Neuron (in vitro differentiated cells): ENCODE data around the gene COX7B2.

Experiments
- H2AFZ ChIP-seq: one replicate; pipeline ENCODE4 v1.6.1; 2013; ENCODE audit warnings: low read depth, mild to moderate bottlenecking, inconsistent platforms, low read length, moderate library complexity
- H3K27me3 ChIP-seq: one replicate; pipeline ENCODE4 v1.6.1; 2013; ENCODE audit warnings: low read length; ENCODE audit not compliant: insufficient read depth
- H3K36me3 ChIP-seq: one replicate; pipeline ENCODE4 v1.6.1; 2013; ENCODE audit warnings: low read length; ENCODE audit not compliant: insufficient read depth
- H3K4me1 ChIP-seq: one replicate; pipeline ENCODE4 v1.6.1; 2013; ENCODE audit warnings: low read length; ENCODE audit not compliant: insufficient read depth
- H3K4me3 ChIP-seq: 2 replicates; pipeline ENCODE4 v1.5.1; 2013; ENCODE audit warnings: mild to moderate bottlenecking, low read length, moderate library complexity
- H3K9me3 ChIP-seq: one replicate; pipeline ENCODE4 v1.6.1; 2013; ENCODE audit warnings: low read length

COX7B2 gene

GRCh38 chr4:46870411-46870810, 38.6 kb downstream of the COX7B2 start:
- Histone ChIP-seq H3K4me1 (no peaks in the 10 kb centered on the region), H3K4me3 (no peak overlapping the region), H3K27me3 (no peaks in the 10 kb centered on the region), H2AFZ (no peak overlapping the region), H3K36me3 (no peaks in the 10 kb centered on the region), H3K9me3 (no peaks in the 10 kb centered on the region)

GRCh38 chr4:46856333-46856732, 52.7 kb downstream of the COX7B2 start:
- no peak overlapping the region for H2AFZ ChIP-seq
- H3K4me3 ChIP-seq, result no peak overlapping the region
- H3K4me1 ChIP-seq, result no peaks in the 10 kb centered on the region
- H3K36me3 ChIP-seq, result no peaks in the 10 kb centered on the region
- no peaks in the 10 kb centered on the region for H3K27me3 ChIP-seq
- no peaks in the 10 kb centered on the region for H3K9me3 ChIP-seq

GRCh38 chr4:46852800-46853199, 56.2 kb downstream of the COX7B2 start:
- no peaks in the 10 kb centered on the region for H3K36me3 ChIP-seq

GRCh38 chr4:46850026-46850425, 59.0 kb downstream of the COX7B2 start:
- Histone ChIP-seq H2AFZ (no peak overlapping the region), H3K36me3 (no peaks in the 10 kb centered on the region), H3K9me3 (no peaks in the 10 kb centered on the region), H3K27me3 (peaks cover 3% of the 10 kb centered on the region), H3K4me1 (no peaks in the 10 kb centered on the region), H3K4me3 (no peak overlapping the region)

More at GRCh38 chr4:46852800-46853199, 56.2 kb downstream of the COX7B2 start:
- Histone ChIP-seq H3K4me3 (no peak overlapping the region), H3K9me3 (no peaks in the 10 kb centered on the region), H2AFZ (no peak overlapping the region), H3K27me3 (no peaks in the 10 kb centered on the region), H3K4me1 (no peaks in the 10 kb centered on the region)

GRCh38 chr4:46844325-46844917, 64.6 kb downstream of the COX7B2 start:
- Histone ChIP-seq H3K4me3 (no peak overlapping the region), H3K36me3 (no peaks in the 10 kb centered on the region), H2AFZ (no peak overlapping the region), H3K9me3 (no peaks in the 10 kb centered on the region), H3K27me3 (peaks cover 3% of the 10 kb centered on the region), H3K4me1 (no peaks in the 10 kb centered on the region)

DNA sequence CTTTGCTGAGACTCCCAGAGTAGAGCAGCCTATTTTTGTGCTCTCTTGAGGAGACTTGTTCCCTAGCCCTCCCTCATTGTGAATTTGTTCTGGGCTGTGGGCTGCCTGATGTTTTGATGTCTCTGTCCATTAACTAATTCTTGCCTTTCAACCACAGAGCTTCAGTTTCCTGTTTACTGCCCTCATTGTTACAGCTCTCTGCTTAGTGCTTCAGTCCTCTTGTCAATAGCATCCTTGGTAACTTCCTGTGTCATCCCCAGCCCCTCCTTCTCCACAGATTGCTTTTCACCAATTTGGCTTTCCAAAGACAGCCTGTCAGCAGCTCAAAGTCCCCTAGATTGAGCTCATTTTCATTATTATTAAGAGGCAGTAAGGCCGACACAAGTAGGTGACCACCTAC, 69.9 kb downstream of the COX7B2 start:
- Histone ChIP-seq H3K4me1 (no peaks in the 10 kb centered on the region), H3K36me3 (no peaks in the 10 kb centered on the region), H3K4me3 (no peak overlapping the region), H3K27me3 (no peaks in the 10 kb centered on the region), H3K9me3 (no peaks in the 10 kb centered on the region), H2AFZ (no peak overlapping the region)

DNA sequence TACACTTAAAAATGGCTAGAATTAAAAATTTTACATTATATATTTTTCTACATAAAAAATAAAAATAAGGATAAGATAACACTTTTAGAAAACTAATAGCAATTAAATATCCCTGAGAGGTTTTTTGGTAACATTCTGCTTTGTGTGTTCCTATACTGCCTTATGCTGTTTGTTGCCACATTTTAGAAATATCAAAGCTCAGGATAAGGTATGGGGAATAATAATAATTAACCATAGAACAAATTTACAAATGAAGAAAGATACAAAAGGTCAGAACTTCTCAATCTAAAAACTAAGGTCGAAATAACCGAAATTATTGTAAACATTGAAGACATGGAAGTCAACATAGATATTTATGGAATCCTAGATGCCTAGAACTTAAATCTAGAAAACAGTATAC, 71.4 kb downstream of the COX7B2 start:
- H3K9me3 ChIP-seq, result no peaks in the 10 kb centered on the region
- no peaks in the 10 kb centered on the region for H3K4me1 ChIP-seq
- H3K4me3 ChIP-seq, result no peak overlapping the region
- no peaks in the 10 kb centered on the region for H3K36me3 ChIP-seq
- H3K27me3 ChIP-seq, result no peaks in the 10 kb centered on the region
- no peak overlapping the region for H2AFZ ChIP-seq

- Histone ChIP-seq H2AFZ (no peak overlapping the region), H3K4me3 (no peak overlapping the region), H3K27me3 (no peaks in the 10 kb centered on the region), H3K36me3 (no peaks in the 10 kb centered on the region), H3K4me1 (no peaks in the 10 kb centered on the region), H3K9me3 (no peaks in the 10 kb centered on the region)
These were observed 72.5 kb downstream of the COX7B2 start for GRCh38 chr4:46836584-46836983.

GRCh38 chr4:46830971-46831454, 78.0 kb downstream of the COX7B2 start:
- Histone ChIP-seq H3K27me3 (no peaks in the 10 kb centered on the region), H3K4me3 (no peak overlapping the region), H3K4me1 (no peaks in the 10 kb centered on the region), H2AFZ (no peak overlapping the region), H3K36me3 (no peaks in the 10 kb centered on the region), H3K9me3 (no peaks in the 10 kb centered on the region)

DNA sequence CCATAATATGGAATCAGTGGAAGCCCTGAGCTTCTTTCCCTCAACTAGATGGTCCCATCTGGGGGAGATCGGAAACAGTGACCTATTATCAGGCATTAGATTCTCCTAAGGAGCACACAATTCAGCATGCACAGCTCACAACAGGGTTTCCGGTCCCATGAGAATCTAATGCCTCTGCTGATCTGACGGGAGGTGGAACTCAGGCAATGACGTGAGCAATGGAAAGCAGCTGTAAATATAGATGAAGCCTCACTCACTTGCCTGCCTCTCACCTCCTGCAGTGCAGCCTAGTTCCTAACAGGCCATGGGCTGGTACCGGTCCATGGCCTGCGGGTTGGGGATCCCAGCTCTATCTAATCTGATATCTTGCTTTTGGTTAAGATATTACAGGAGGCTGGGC, 88.9 kb downstream of the COX7B2 start:
- Histone ChIP-seq H3K4me3 (no peak overlapping the region), H2AFZ (no peak overlapping the region), H3K36me3 (no peaks in the 10 kb centered on the region), H3K9me3 (no peaks in the 10 kb centered on the region), H3K27me3 (no peaks in the 10 kb centered on the region), H3K4me1 (no peaks in the 10 kb centered on the region)

DNA sequence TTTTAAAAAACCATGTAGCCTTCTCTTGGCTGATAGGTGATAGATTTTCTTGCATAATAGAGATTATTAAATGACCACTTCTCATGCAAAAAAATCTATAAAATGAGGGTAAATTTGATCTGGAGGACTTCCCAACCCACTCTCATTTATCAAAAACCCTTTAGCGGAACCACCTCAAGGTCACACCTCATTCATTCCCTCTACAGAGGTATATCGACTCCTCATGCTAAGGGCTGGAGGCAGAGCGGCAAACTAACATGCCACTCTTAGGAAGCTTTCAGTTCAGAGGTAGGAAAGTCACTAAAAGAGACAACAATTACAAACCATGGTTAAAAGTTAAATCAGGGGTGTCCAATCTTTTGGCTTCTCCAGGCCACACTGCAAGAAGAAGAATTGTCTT, 90.0 kb downstream of the COX7B2 start:
- H3K4me3 ChIP-seq, result no peak overlapping the region
- H3K27me3 ChIP-seq, result no peaks in the 10 kb centered on the region
- H3K9me3 ChIP-seq, result no peaks in the 10 kb centered on the region
- H3K4me1 ChIP-seq, result no peaks in the 10 kb centered on the region
- no peaks in the 10 kb centered on the region for H3K36me3 ChIP-seq
- no peak overlapping the region for H2AFZ ChIP-seq

- H2AFZ ChIP-seq, result no peak overlapping the region
- H3K9me3 ChIP-seq, result no peaks in the 10 kb centered on the region
- no peaks in the 10 kb centered on the region for H3K36me3 ChIP-seq
- H3K4me1 ChIP-seq, result no peaks in the 10 kb centered on the region
- H3K4me3 ChIP-seq, result no peak overlapping the region
- H3K27me3 ChIP-seq, result no peaks in the 10 kb centered on the region
These were observed 90.4 kb downstream of the COX7B2 start for GRCh38 chr4:46818604-46819003.

GRCh38 chr4:46817806-46818205, 91.2 kb downstream of the COX7B2 start:
- no peak overlapping the region for H3K4me3 ChIP-seq
- no peaks in the 10 kb centered on the region for H3K36me3 ChIP-seq
- H3K4me1 ChIP-seq, result no peaks in the 10 kb centered on the region
- no peak overlapping the region for H2AFZ ChIP-seq
- no peaks in the 10 kb centered on the region for H3K9me3 ChIP-seq
- H3K27me3 ChIP-seq, result no peaks in the 10 kb centered on the region

DNA sequence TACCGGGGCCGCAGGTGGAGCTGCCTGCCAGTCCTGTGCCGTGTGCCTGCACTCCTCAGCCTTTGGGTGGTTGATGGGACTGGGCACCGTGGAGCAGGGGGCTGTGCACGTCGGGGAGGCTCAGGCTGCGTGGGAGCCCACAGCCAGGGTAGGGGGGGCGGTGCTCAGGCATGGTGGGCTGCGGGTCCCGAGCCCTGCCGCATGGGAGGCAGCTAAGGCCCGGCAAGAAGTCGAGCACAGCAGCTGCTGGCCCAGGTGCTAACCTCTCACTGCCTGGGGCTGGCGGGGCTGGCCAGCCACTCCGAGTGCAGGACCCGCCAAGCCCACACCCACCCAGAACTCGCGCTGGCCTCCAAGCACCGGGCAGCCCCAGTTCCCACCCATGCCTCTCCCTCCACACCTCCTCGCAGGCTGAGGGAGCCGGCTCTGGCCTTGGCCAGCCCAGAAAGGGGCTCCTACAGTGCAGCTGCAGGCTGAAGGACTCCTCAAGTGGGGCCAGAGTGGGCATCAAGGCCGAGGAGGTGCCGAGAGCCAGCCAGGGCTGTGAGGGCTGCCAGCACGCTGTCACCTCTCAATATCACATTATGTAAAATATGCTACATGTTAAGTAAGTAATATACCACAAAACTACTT, 104.1 kb downstream of the COX7B2 start:
- H2AFZ ChIP-seq, result no peak overlapping the region
- no peaks in the 10 kb centered on the region for H3K27me3 ChIP-seq
- H3K36me3 ChIP-seq, result no peaks in the 10 kb centered on the region
- H3K4me1 ChIP-seq, result no peaks in the 10 kb centered on the region
- no peak overlapping the region for H3K4me3 ChIP-seq
- no peaks in the 10 kb centered on the region for H3K9me3 ChIP-seq
